GM19455 (cell line): Measurements from ENCODE around the gene RFLNA.

ENCODE experiments used
- ATAC-seq: cut with Tn5 transposase; IDR thresholded peaks from one replicate; pipeline ENCODE4 v1.9.1; 2021; ENCODE audit not compliant: unreplicated experiment

Gene RFLNA

DNA sequence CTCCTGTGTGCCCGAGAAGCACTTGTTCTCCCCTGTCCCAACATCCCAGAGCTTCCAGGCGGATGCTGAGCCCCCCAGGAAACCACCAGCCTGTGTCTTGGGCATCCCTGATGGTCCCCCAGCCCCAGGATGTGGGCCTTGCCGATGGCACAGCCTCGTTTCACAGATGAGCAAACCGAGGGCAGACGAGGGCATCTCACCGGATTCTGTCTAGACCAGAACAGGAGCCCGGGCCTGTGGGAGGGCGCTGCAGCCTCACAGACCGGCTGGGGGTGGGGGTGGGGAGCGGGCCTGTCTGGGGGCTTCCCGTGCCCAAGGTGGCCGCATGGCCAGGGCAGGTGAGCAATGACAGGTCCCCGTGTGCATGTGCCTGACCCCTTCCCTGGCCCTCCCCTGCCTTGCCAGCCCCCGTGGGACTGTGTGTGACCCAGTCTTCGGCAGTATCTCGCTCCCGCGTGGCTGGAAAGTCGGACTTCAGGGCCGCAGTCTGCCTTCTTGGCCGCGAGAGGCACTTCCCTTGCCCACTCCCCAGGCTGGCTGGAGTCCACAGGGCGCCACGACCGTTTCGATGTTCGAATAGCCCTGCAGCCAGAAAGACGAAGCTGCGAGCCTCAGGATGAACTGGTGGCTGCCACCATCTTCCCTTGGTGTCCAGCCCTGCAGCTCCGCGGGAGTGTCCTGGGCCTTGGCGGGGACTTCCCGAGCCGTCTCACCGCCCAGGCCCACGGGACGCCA is 8.9 kb downstream of the RFLNA start:
- ATAC-seq, result no peak

DNA sequence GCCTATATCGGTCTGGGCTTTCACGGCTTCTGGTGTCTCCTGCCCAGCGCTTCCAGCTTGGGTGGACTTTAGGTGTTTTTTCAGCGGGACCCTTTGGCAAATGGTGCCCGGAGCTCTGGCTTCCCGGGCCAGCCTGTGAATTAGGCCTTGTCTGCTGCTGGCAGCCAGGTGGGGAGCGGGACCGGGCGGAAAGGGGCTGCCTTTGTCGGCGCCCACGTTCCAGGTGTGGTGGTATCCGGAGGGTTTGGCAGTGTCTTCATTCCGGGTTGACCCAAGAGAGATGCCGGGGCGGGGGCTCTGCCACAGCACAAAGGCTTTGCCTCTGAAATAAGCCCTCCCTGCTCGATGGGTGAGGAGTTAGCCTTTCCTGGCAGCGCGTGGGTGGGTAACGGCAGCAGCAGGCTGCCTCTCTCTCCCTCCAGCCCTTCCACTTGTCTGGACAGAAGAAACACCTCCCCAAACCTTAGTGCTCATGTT is 9.5 kb downstream of the RFLNA start:
- ATAC-seq, result no peak

GRCh38 chr12:124305136-124305535 is 10.2 kb downstream of the RFLNA start:
- ATAC-seq, result no peak

DNA sequence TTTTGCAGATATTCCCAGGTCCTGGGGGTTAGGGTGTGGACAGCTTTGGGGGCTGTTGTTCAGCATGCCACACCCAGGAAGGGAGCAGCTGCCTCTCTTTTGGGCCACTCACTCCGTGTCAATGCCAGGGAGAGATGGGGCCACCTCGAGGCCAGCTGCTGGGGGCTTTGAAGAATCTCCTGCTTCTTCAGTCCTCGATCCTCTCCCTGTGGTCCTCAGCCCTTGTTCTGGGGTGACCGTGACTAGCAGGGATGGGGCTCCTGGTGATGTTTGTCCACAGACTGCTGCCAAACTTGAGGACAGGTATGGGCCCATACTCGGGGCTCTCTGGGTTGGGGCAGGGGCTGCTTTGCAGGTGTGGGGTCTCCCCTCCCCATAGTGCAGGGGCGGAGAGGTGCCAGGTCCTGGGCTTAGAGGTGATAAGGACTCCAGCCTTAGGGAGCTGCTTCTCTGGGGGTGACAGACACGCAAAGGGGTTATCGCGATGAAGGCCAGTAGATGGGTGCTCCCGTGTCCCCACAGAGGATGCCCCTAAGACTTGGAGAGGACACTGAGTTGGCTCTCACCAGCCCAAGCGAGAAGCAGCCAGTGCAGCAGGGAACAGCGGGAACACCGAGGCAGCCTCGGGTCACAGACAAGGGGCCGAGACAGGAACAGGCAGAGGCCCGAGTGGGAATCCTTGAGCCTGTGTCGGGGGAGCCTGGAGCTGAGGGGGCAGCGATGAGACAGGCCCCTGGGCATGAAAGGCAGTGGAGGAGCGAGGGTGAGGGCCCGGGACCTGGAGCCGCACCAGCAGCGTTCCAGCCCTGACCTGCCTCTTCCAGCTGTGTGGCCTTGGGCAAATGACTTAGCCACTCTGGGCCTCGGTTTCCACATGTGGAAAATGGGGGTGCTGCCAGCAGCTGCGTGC is 11.1 kb downstream of the RFLNA start:
- ATAC-seq, result no peak

- no peak for ATAC-seq
These were observed 12.0 kb downstream of the RFLNA start for GRCh38 chr12:124306686-124307555.

DNA sequence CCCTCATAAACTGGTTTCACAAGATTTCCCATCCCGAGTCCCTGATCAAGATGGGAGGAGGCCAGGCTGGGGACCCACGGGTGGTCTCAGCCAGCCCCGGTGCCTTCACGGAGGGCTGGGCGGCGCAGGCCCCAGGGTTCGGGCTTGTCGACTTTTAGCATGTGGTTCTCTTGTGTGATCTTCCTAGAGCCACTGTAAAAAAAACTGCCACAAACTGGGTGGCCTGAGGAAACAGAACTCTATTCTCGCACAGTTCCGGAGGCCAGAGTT is 12.6 kb downstream of the RFLNA start:
- no peak for ATAC-seq

- ATAC-seq, result no peak
These were observed 13.8 kb downstream of the RFLNA start for GRCh38 chr12:124308741-124309140.

GRCh38 chr12:124309231-124309630 is 14.3 kb downstream of the RFLNA start:
- ATAC-seq, result no peak

GRCh38 chr12:124309744-124310143 is 14.9 kb downstream of the RFLNA start:
- ATAC-seq, result no peak

DNA sequence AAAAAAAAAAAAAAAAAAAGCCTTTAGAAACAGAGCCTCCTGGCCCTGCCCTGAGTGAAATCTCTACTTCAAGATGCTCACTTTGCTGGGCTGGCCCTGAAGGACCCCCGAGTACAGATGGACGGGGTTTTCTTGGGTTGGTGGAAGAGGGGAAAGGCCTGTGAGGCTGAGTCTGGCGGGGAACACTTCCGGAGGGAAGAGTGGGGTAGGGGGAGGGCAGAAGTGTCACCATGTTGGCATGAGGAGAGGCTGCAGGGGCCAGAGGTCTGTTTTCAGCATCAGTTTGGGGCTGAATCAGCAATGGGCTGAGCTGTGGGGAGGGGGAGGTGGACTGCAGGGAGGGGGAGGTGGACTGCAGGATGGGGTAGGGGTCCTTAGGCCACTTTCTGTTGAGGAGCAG is 15.3 kb downstream of the RFLNA start:
- no peak for ATAC-seq

- no peak for ATAC-seq
These were observed 15.9 kb downstream of the RFLNA start for GRCh38 chr12:124310785-124311184.

- ATAC-seq, result no peak
These were observed 16.6 kb downstream of the RFLNA start for GRCh38 chr12:124311292-124312109.

DNA sequence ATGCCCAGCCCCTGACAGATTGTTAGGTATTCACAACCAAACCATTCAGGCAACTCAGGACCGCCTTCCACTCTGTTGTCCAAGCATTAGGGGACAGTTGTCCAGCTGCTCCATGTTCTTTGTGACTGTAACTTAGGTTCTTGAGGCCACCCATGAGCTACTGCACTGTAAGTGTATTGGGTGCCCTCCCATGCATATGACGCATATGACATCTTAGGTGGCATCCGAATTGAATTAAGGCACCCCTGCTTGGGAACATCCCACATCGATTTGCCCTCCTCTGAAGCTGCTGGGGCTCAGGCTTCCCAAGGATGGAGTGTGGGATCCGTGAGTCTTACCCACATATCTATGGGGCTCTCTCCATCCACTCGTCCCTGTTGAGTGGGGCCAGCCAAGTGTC is 17.7 kb downstream of the RFLNA start:
- no peak for ATAC-seq

GRCh38 chr12:124314207-124314606 is 19.3 kb downstream of the RFLNA start:
- ATAC-seq, result no peak

GRCh38 chr12:124314766-124315165 is 19.9 kb downstream of the RFLNA start:
- ATAC-seq, result no peak

DNA sequence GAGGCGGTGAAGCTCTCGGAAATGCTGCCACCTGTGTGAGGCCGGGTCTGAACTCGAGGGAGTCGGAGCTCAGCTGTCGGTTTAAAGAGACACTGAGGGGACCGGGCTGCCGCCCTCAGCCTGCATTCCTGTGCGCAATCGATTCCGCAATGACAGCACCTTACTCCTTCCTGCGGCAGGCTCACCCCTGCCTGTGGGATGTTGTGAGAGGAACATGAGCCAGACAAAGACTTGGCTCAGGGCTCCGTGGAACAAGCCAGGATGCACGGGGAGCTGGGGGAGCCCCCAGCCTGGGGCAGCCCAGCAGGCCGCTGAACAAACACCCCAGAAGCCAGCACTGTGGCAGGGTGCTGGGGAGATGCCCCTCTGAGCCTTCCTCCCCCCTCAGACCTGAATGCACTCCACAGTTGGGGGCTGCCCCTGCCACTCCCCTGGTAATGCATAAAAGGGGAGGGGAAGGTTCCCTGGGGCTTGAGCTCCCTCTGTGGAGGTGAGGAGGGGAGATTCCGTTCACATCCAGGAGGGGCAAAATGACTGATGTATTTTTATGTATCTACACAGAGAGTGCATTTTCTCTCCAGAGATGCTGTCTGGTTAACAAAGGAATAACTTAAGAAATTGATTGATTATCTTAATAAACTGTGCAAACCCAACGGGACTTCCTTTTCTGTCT is 20.6 kb downstream of the RFLNA start:
- ATAC-seq, result no peak

DNA sequence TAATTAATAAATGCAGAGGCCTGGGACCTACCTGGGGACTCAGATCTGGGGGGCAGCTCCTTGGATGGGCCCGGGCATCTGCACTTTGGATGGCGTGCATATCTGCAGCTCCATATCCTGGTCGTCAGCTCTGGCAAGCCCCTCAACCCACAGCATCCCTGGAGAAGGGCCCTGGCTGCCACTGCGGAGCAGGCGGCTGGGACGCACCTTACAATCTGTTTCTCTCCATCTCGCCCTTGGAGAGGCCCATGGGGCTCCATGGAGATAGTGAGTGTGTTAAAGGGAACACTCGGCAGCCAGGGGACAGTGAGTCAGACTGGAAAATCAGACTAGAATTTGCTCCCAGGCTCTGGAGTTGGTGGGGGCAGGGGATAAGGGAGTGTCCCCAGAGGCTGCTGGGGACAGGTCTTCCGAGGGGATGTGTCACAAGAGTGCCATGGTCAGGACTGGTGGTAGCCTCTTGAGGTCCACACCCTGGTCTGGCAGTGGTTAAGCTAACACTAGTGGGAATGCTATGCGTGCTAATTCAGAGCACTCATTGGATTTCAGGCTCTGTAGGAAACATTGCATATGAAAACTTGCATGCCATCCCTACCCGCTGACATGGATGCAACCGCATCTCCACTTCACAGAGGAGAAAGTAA is 21.5 kb downstream of the RFLNA start:
- no peak for ATAC-seq

- no peak for ATAC-seq
These were observed 22.5 kb downstream of the RFLNA start for GRCh38 chr12:124317400-124317799.

DNA sequence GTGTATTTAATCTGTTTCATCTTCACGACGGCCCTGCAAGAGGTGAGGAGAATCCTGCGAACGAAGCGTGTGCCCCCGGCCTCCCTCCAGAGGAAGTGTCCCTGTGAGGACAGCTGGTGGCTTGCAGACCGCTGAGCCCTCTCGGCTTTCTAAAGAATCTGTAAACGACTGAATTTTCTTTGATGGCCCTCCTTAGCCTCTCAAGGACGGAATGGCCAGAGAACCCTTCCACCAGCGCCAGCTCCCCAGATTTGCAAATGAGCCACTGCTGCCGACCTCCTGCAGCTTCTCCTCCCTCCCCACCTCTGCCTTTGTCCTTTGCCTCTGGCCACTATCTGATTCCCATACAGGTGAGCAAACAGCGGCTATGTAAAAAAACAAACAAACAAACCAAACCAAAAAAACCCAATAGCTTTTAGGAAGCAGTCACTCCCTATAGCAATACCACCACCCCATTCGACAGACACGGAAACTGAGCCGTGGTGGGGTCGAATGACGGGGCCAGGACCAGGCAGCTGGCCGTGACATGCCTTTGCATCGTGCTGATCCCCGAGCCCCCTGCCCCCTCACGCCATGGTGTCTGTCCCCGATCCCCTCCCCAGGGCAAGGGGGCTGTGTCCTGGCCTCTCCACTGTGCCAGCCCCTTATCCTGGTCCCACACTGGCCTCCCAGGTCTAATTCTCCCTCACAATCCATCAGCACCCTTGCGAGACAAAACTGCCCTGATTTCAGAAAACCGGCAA is 23.6 kb downstream of the RFLNA start:
- ATAC-seq, result no peak
